GM23248 (cell line): ENCODE measurements around the gene SYNCRIP.

Experiments
- EZH2 ChIP-seq: fragments of 200-600 bp; sonication (generic); IDR thresholded peaks from 2 replicates; pipeline ENCODE4 v1.6.1; 2018; ENCODE audit warnings: antibody characterized with exemption, mild to moderate bottlenecking; ENCODE audit not compliant: insufficient read depth, poor library complexity, severe bottlenecking
- EZH2phosphoT487 ChIP-seq: fragments of 200-600 bp; sonication (generic); IDR thresholded peaks from 2 replicates; pipeline ENCODE4 v1.6.1; 2018; ENCODE audit warnings: antibody characterized with exemption, moderate library complexity, mild to moderate bottlenecking, low read depth; ENCODE audit not compliant: insufficient read depth

- TF ChIP-seq EZH2 (no peak), EZH2phosphoT487 (no peak)
Measured at GRCh38 chr6:85690071-85690470, 47.4 kb upstream of the SYNCRIP start.
